ENCODE data around the gene TRAPPC14. TPM values are rescaled to one million over a fixed set of nuclear protein-coding genes. Genes with fewer than 3 reads are reported as not detected.
"Not testable (repeated sequence)": the region's sequence is repeated elsewhere in the genome, so short reads cannot be mapped to it uniquely, and the experiment has no call there.

Gene TRAPPC14
- total RNA-seq: 10 to 100 TPM; 17.0 to 20.0 TPM

GRCh38 chr7:100158229-100159098 lies at the start of gene TRAPPC14:
TSS of gene TRAPPC14 (minus strand) at chr7:100158723. CDS start at chr7:100158499, 224 bp downstream.
- peak within 1 kb of the TSS; percentile 89 for H3K27ac Mint-ChIP-seq
- H3K4me1 Mint-ChIP-seq: peaks cover 50% of the 10 kb centered on the region
- no peaks in the 10 kb centered on the region for H3K9me3 Mint-ChIP-seq
- H3K36me3 Mint-ChIP-seq: peaks cover 7% of the 10 kb centered on the region
- no peaks in the 10 kb centered on the region for H3K27me3 Mint-ChIP-seq
- DNase-seq: peak; percentile 93
- peak within 1 kb of the TSS; percentile 85 for H3K4me3 Mint-ChIP-seq

- Mint-ChIP-seq H3K27me3 (no peaks in the 10 kb centered on the region), H3K9me3 (no peaks in the 10 kb centered on the region), H3K4me3 (no peak overlapping the region), H3K27ac (no peak overlapping the region), H3K4me1 (peaks cover 21% of the 10 kb centered on the region), H3K36me3 (no peaks in the 10 kb centered on the region)
- no peak for DNase-seq
Observed at GRCh38 chr7:100204454-100204853, 45.9 kb upstream of the TRAPPC14 start.

GRCh38 chr7:100200693-100201092 lies 42.2 kb upstream of the TRAPPC14 start:
- no peak overlapping the region for H3K27ac Mint-ChIP-seq
- no peaks in the 10 kb centered on the region for H3K27me3 Mint-ChIP-seq
- peaks cover 9% of the 10 kb centered on the region for H3K4me1 Mint-ChIP-seq
- no peak for DNase-seq
- no peak overlapping the region for H3K4me3 Mint-ChIP-seq
- H3K9me3 Mint-ChIP-seq: no peaks in the 10 kb centered on the region
- no peaks in the 10 kb centered on the region for H3K36me3 Mint-ChIP-seq

- no peak for DNase-seq
- Mint-ChIP-seq H3K4me3 (no peak overlapping the region), H3K36me3 (no peaks in the 10 kb centered on the region), H3K27me3 (no peaks in the 10 kb centered on the region), H3K9me3 (no peaks in the 10 kb centered on the region), H3K4me1 (peaks cover 17% of the 10 kb centered on the region), H3K27ac (no peak overlapping the region)
Observed at GRCh38 chr7:100198266-100198665, 39.7 kb upstream of the TRAPPC14 start.

- H3K4me3 Mint-ChIP-seq, H3K27ac Mint-ChIP-seq, H3K27me3 Mint-ChIP-seq, H3K36me3 Mint-ChIP-seq, DNase-seq, H3K9me3 Mint-ChIP-seq: not testable (repeated sequence)
- H3K4me1 Mint-ChIP-seq: peaks cover 35% of the 10 kb centered on the region
Observed at GRCh38 chr7:100195901-100196322, 37.4 kb upstream of the TRAPPC14 start.

- Mint-ChIP-seq H3K27me3 (no peaks in the 10 kb centered on the region), H3K27ac (no peak overlapping the region), H3K4me3 (no peak overlapping the region), H3K4me1 (peaks cover 37% of the 10 kb centered on the region), H3K9me3 (no peaks in the 10 kb centered on the region), H3K36me3 (no peaks in the 10 kb centered on the region)
- no peak for DNase-seq
Observed at GRCh38 chr7:100195222-100195621, 36.7 kb upstream of the TRAPPC14 start.

GRCh38 chr7:100192969-100193368 lies 34.4 kb upstream of the TRAPPC14 start:
- Mint-ChIP-seq H3K27ac (no peak overlapping the region), H3K36me3 (no peaks in the 10 kb centered on the region), H3K4me1 (peaks cover 42% of the 10 kb centered on the region), H3K4me3 (no peak overlapping the region), H3K27me3 (no peaks in the 10 kb centered on the region), H3K9me3 (no peaks in the 10 kb centered on the region)
- DNase-seq: no peak

GRCh38 chr7:100192281-100192862 lies 33.8 kb upstream of the TRAPPC14 start:
- H3K9me3 Mint-ChIP-seq, DNase-seq, H3K27me3 Mint-ChIP-seq, H3K4me3 Mint-ChIP-seq, H3K36me3 Mint-ChIP-seq: not testable (repeated sequence)
- H3K27ac Mint-ChIP-seq: peak overlapping the region; percentile 44
- H3K4me1 Mint-ChIP-seq: peaks cover 42% of the 10 kb centered on the region

- Mint-ChIP-seq H3K4me3 (no peak overlapping the region), H3K4me1 (peaks cover 42% of the 10 kb centered on the region), H3K27ac (peak overlapping the region; percentile 44), H3K27me3 (no peaks in the 10 kb centered on the region), H3K9me3 (no peaks in the 10 kb centered on the region), H3K36me3 (no peaks in the 10 kb centered on the region)
- no peak for DNase-seq
Observed at GRCh38 chr7:100191775-100192174, 33.3 kb upstream of the TRAPPC14 start.

GRCh38 chr7:100190048-100190711 lies 31.7 kb upstream of the TRAPPC14 start:
- H3K4me1 Mint-ChIP-seq: peaks cover 39% of the 10 kb centered on the region
- no peaks in the 10 kb centered on the region for H3K27me3 Mint-ChIP-seq
- no peaks in the 10 kb centered on the region for H3K36me3 Mint-ChIP-seq
- DNase-seq: no peak
- H3K4me3 Mint-ChIP-seq: no peak overlapping the region
- H3K27ac Mint-ChIP-seq: peak overlapping the region; percentile 86
- no peaks in the 10 kb centered on the region for H3K9me3 Mint-ChIP-seq

- no peak for DNase-seq
- Mint-ChIP-seq H3K9me3 (no peaks in the 10 kb centered on the region), H3K27me3 (no peaks in the 10 kb centered on the region), H3K4me1 (peaks cover 35% of the 10 kb centered on the region), H3K4me3 (no peak overlapping the region), H3K27ac (no peak overlapping the region), H3K36me3 (no peaks in the 10 kb centered on the region)
Observed at GRCh38 chr7:100189061-100189460, 30.5 kb upstream of the TRAPPC14 start.

- H3K4me3 Mint-ChIP-seq: no peak overlapping the region
- no peaks in the 10 kb centered on the region for H3K27me3 Mint-ChIP-seq
- no peak overlapping the region for H3K27ac Mint-ChIP-seq
- DNase-seq: no peak
- H3K4me1 Mint-ChIP-seq: peaks cover 36% of the 10 kb centered on the region
- H3K36me3 Mint-ChIP-seq: peaks cover 6% of the 10 kb centered on the region
- H3K9me3 Mint-ChIP-seq: no peaks in the 10 kb centered on the region
Observed at GRCh38 chr7:100185726-100186125, 27.2 kb upstream of the TRAPPC14 start.

GRCh38 chr7:100183090-100183489 lies 24.6 kb upstream of the TRAPPC14 start:
- not testable (repeated sequence) for H3K9me3 Mint-ChIP-seq, H3K4me3 Mint-ChIP-seq, H3K27ac Mint-ChIP-seq, H3K27me3 Mint-ChIP-seq, DNase-seq
- Mint-ChIP-seq H3K4me1 (peaks cover 32% of the 10 kb centered on the region), H3K36me3 (peaks cover 12% of the 10 kb centered on the region)

GRCh38 chr7:100182616-100183015 lies 24.1 kb upstream of the TRAPPC14 start:
- H3K27me3 Mint-ChIP-seq, H3K9me3 Mint-ChIP-seq, H3K4me3 Mint-ChIP-seq, DNase-seq, H3K27ac Mint-ChIP-seq: not testable (repeated sequence)
- Mint-ChIP-seq H3K4me1 (peaks cover 32% of the 10 kb centered on the region), H3K36me3 (peaks cover 12% of the 10 kb centered on the region)

- not testable (repeated sequence) for H3K27me3 Mint-ChIP-seq, H3K9me3 Mint-ChIP-seq, DNase-seq
- peaks cover 41% of the 10 kb centered on the region for H3K4me1 Mint-ChIP-seq
- peak overlapping the region; percentile 62 for H3K4me3 Mint-ChIP-seq
- H3K36me3 Mint-ChIP-seq: peaks cover 12% of the 10 kb centered on the region
- peak overlapping the region; percentile 79 for H3K27ac Mint-ChIP-seq
Observed at GRCh38 chr7:100180084-100180483, 21.6 kb upstream of the TRAPPC14 start.

Measured in activated naive CD8-positive, alpha-beta T cell treated with anti-CD3 and anti-CD28 coated beads for 36 hours (primary cell).